ENCODE measurements around the gene TPD52L2.
A peak's percentile ranks its signal among the peaks of the same experiment; 100 is the strongest.
"Not testable (repeated sequence)": the region's sequence is repeated elsewhere in the genome, so short reads cannot be mapped to it uniquely, and the experiment has no call there.

TPD52L2 gene

DNA sequence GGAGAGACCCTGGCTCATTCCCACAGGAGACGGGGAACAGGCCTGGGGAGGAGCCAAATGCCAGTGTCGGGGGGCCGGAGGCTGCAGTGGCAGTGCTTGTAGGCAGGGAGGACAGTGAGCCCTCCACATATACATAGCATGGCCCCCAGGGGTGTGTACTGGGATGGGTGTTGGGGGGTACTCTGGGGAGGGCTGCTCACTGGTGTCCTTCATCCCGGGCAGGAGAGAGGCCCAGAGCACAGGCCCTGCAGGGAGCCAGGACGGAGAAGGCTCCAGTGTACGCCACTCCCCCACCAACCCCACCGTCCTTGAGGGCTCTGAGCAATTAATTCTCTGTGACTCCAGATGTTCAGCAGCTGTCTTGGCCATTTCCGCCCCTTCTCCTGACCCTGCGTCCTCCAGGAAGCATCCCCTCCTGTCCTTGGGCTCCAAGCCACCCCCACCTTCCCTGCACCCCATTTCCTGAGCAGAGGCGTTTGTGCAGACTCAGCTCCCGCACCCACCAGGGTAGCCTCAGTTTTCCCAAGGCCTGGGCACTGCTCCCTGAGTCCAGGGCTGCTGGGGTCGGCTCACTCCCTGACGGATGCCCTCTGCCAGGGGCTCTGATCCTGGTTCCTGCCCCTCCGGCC lies 7.2 kb upstream of the TPD52L2 start:
- no peak for DNase-seq

DNA sequence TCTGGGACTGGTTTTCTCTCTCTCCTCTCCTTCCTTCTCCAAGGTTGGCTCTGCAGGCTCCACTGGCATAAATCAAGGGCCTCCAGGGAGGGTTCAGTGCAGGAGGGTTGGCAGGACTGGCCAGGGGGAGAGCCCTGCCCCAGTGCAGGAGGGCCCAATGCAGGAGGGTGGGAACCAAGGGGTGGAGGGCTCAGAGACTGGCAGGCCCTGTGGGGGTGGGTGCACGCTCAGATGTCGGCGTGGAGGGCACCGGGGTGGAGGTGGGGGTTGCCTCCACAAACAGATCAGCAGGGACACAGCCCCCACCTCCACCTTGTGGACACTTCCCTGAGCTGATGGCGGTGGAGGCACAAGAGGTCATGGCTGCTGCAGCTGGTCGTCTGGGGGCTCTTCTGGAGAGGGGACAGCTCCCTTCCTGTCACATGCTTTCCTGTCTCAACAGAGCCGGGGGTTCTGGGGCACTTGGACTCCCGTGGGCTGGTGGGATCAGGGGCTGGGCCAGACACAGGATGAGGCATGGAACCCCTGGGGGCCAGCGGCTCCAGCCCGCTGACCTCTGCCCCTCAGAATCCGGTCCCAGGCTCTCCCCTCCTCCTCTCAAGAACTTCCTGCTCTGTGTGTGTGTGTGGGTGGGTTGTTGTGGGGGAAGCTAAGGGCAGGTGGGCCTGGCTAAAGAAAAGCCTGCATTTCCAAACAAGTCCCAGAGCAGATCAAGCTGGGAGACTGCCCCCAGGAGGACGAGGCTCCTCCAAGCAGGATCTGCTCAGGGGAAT lies 6.5 kb upstream of the TPD52L2 start:
- DNase-seq = no peak

DNA sequence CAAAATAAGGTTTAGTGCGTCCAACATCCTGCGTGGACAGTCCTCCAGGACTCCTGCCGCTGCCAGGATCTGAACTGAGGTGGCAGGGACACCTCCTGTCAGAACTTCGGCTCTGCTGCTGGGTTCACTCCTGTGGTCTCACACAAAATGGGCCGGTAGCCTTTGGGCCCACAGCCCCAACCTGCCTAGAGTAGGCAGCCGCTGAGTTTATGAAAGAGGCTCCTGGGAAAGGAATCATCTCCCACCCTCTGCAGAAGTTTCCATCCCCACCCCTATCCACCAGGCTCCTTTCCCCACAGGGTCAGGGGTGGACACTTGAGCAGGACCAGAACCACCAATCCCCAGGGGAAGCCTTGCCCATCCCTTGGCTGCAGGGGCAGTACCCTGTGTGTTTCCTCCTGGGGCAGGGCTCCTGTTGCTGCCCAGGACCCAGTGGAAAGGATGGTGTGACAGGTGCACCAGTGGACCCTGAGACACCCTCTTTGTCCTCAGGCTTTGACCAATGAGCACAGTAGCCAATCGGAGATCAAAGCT lies 5.8 kb upstream of the TPD52L2 start:
- no peak for DNase-seq

DNA sequence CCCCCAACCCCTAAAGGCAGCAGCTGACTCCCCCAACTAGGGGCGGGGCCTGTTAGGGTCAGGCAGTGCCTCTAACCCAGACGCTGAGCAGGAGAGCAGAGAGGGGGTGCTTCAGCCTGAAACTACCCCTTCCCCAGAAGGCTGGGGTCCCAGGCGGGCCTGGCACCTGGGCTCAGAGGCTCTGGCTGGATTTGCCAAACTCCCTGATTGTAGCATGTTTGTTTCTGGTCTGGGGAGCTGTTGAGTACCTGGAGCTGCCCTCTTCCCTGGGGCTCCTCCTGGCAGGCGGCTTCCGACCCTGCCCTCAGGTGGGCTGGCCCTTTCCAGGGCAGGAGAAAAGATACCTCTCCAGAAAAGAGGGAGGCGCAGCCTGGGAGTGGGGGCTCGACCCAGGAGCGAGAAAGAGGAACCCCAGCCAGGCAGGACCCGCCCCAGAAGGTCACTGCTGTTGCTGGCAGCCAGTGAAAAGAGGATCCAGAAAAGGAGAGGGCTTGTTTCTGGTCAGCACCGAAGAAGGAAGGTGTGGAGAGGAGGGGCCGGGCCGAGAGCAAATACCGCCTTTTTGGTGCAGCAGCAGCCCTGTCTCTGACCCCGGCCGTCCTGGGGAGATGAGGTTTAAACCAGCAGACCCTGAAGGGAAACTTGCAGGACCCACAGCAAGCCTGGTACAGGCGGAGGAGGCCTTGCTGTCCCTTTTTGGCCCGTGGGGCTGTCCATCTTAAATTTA lies 4.6 kb upstream of the TPD52L2 start:
- no peak for DNase-seq

DNA sequence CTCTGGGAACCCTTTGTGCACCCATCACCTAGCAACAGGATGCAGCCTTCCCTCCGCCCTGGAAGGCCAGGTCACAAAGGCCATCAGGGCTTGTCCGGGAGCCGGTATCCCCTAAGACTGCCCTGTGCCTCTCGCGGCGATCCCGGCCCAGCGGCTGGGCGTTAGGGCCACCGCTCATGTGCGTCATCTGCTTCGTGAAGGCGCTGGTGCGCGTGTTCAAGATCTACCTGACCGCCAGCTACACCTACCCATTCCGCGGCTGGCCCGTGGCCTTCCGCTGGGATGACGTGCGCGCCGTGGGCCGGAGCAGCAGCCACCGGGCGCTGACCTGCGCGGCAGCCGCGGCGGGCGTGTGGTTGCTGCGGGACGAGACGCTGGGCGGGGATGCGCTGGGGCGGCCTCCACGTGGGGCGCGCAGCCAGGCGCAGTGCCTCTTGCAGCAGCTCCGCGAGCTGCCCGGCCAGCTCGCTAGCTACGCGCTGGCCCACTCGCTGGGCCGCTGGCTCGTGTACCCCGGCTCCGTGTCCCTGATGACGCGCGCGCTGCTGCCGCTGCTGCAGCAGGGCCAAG lies 3.6 kb upstream of the TPD52L2 start, which contains the start of gene ABHD16B:
Gene ABHD16B (plus strand): TSS at position 134 of the 570 bp plus-strand sequence. CDS start 43 bp downstream, at position 177.
- no peak for DNase-seq

DNA sequence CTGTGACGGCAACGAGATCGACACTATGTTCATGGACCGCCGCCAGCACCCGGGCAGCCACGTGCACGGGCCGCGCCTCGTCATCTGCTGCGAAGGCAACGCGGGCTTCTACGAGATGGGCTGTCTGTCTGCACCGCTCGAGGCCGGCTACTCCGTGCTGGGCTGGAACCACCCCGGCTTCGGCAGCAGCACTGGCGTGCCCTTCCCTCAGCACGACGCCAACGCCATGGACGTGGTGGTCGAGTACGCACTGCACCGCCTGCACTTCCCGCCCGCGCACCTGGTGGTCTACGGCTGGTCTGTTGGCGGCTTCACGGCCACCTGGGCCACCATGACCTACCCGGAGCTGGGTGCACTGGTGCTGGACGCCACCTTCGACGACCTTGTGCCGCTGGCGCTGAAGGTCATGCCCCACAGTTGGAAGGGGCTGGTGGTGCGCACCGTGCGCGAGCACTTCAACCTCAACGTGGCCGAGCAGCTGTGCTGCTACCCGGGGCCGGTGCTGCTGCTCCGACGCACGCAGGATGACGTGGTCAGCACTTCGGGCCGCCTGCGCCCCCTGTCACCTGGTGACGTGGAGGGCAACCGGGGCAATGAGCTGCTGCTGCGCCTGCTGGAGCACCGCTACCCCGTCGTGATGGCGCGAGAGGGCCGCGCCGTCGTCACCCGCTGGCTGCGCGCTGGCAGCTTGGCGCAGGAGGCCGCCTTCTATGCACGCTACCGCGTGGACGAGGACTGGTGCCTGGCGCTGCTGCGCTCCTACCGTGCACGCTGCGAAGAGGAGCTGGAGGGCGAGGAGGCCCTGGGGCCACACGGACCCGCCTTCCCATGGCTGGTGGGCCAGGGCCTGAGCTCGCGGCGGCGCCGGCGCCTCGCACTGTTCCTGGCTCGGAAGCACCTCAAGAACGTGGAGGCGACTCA lies 2.8 kb upstream of the TPD52L2 start:
- DNase-seq = no peak

DNA sequence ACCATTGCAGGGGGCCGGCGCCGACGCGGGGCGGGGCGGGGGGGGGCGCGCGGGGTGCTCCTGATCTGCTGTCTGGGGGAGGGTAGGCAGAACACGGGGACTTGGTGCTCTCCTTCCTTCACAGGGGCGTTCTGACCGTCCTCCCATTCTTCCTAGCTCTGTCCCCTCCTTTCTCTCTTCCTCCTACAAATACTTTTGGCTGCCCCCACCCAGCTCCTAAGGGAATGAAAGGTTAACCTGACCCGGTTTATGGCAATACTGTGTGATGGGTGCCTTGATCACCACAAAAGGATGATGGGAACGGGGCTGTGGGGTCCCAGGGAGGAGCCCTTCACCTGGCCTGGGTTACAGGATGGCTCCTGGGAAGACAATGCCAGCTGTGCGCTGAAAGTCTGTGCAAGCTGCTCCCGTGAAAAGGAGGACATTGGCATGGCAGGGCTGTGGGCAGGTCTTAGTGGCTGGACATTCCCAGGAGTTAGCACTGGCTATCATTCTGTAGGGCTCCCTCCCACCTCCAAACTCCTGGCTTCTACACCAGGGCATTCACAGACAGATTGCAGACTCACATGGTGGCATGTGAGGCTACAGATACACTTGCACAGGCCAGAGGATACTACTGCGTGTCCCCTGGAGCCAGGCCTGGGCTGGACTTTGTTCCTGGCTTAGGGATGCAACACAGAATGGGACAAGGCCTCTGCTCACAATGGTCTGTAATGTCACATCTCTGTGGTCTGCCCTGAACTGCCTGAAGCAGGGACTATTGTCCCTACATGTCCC lies 1.9 kb upstream of the TPD52L2 start:
- no peak for DNase-seq

DNA sequence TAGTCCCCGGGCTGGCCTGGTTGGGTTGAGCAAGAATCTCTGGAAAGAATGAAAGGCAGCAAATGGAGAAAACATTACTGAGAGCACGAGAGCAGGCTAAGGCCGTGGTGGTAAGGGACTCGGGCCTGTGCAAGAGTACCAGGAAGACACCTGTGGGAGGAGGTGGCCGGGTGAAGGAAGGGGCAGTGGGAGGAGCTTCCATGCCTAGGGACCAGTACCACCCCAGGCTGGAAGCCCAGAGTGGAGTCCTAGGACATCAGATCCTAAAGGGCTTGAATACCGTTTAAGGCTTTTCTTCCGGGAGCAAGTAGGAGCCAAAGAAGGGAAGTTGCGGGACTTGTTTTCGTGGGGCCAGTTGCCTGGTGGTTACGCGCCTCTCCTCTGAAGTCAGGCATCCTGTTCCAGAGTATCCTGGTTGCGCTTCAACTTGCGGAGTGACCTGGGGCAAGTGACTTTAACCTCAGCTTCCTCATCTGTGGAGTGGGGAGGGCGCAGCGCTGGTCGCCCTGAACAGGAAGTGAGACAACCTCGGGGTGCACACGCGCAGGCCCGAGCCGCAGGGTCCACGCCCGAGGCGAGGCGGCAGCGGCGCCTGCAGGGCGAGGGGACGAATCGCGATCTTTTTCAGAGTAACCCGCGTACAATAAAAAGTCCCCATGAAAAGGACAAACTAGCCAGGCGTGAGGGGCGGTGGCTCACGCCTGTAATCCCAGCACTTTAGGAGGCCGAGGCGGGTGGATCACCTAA lies 1.1 kb upstream of the TPD52L2 start:
- DNase-seq = peak; percentile 84

DNA sequence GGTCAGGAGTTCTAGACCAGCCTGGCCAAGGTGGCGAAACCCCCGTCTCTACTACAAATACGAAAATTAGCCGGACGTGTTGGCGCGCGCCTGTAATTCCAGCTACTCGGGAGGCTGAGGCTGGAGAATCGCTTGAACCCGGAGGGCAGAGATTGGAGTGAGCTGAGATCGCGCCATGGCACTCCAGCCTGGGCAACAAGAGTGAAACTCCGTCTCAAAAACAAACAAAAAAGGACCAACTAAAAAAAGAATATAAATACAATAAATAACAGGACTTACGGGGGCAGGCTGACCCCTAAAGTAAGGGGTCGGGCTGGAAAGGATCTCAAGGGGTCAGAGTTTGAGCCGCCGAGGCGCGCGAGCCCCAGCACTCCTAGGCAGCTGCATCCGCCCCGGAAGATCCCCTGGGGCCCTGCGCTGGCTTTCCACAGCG lies 509 bp upstream of the TPD52L2 start:
- DNase-seq = no peak

DNA sequence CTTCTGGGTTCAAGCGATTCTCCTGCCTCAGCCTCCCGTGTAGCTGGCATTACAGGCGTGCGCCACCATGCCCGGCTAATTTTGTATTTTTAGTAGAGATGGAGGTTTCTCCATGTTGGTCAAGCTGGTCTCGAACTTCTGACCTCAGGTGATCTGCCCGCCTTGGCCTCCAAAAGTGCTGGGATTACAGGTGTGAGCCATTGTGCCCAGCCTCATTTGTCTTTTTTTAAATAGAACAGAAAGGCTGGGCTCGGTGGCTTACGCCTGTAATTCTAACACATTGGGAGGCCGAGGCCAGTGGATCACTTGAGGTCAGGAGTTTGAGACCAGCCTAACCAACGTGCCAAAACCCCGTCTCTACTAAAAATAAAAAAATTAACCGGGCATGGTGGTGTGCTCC lies 2.0 kb downstream of the TPD52L2 start:
- not testable (repeated sequence) for DNase-seq

DNA sequence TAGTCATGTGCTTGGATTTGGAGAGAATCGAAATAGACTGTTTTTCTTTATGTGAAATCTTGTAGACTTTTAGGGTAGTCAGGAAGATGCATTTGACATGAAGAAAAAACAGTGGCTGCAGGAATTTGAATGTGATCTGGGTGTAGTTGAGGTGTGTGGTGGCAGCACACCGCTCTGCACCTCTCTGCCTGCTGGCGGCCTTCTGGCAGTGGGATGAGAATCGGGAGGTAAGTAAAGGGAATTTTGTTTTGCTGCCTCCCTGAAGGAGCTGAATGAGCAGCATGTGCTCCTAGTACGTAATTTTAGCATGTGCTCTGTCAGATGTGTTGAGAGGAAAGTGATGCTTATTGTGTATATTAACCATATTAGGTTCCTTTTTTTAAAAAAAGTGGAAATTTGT lies 3.2 kb downstream of the TPD52L2 start:
- DNase-seq = no peak

DNA sequence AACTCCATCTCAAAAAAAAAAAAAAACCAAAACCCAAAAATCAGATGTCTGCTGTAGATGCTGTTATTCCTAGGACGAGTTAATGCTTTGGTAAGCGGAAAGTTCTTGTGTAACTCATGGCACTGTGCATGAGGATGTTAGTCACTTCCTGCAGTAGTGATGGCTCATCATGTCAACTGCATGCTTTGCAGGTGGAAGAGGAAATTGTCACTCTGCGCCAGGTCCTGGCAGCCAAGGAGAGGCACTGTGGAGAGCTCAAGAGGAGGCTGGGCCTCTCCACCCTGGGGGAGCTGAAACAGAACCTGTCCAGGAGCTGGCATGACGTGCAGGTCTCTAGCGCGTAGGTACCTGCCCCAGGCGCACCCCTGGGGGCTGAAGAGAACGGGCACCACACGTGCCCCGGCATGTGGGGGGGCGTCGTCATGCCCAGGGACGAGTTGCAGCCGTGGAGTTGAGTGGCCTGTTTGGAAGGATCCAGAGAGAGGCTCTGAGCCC lies 8.5 kb downstream of the TPD52L2 start:
- peak; percentile 40 for DNase-seq

DNA sequence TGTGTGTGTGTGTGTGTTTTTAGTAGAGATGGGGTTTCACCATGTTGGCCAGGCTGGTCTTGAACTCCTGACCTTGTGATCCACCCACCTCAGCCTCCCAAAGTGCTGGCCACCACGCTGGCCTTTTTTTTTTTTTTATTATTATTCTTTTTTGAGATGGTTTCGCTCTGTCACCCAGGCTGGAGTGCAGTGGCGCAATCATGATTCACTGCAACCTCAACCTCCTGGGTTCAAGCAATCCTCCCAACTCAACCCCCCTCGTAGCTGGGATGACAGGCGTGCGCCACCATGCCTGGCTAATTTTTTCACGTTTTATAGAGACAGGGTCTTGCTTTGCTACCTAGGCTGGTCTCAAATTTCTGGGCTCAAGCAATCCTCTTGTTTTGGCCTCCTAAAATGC lies 9.2 kb downstream of the TPD52L2 start:
- not testable (repeated sequence) for DNase-seq

DNA sequence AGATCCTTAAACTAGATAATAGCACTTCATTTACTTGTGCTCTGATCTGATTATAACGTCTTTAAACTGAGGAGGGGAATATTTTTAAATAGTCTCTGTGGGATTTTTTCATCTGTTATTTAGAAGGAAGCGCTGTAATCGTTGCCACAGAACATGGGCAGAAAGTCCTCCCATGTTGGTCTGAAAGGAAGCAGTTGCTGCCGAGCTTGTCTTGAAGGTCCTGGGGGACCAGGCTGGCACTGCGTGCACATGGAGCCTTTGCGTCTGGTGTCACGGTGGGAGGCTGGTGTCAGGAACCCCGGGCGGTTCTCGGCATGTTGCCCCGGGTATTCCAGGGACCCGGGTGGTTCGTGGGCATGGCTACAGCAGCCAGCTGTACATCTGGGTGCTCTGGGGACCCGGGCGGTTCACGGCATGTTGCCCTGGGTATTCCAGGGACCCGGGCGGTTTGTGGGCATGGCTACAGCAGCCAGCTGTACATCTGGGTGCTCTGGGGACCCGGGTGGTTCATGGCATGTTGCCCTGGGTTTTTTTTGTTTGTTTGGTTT lies 11.5 kb downstream of the TPD52L2 start:
- no peak for DNase-seq

DNA sequence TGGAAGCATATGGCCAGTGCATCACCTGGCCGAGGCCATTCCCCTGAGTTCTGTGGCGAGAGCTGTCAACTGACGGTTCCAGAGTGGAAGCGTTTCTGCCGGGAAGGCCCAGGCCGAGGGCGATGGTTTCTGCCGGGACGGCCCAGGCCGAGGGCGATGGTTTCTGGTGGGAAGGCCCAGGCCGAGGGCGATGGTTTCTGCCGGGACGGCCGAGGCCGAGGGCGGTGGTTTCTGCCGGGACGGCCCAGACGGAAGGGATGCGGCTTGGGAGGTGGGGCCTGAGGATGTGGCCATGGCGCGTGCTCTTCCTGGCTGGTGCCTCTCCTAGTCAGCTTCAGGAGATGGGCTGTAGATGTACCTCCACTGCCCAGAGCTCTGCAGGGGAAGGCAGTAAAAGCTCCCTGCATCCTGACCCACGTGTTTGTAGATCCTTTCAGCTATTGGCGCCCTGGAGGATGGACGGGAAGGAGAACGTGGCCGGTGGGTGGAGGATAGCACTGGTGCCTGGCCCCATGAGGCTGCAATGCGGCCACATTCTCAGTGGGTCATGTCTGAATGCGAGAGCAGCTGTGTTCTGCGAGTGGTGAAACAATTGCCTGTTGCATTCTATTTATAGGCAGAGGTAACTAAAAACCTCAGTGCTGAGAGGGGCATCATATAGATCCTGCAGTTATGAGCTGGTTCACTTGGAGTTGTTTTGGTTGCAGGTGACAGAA lies 12.8 kb downstream of the TPD52L2 start:
- DNase-seq = no peak

DNA sequence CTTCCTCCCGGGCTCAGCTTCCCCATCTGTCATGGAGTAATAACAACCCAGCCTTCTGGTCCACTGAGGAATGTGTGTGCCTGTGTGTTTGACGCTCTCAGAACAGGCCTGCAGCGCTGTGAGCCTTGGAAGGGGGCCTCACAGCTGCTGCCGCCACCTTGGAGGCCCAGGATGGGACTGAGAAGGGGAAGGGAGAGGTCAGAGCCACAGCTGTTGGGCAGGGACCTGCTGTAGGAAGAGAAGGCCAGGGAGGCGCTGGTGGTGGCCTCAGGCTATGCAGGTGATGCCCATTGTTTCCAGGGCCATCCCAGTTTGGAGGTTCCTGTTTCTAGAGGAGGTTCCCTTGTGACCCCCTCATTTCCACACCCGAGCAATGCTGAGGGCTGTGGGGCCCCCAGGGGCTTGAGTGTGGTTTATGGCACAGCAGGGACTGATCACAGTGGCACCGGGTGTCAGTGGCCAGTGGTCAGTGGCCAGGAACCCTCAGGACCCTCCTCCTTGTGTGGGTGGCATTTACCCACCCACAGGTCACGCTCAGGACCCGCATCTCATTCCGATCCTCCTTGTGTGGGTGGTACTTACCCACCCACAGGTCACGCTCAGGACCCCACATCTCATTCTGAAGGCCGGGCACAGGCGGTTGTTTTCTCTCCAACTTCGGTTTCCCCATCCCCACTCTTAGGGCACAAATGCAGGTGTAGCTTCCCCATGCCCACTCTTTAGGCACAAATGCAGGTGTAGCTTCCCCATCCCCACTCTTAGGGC lies 14.0 kb downstream of the TPD52L2 start:
- DNase-seq = no peak

DNA sequence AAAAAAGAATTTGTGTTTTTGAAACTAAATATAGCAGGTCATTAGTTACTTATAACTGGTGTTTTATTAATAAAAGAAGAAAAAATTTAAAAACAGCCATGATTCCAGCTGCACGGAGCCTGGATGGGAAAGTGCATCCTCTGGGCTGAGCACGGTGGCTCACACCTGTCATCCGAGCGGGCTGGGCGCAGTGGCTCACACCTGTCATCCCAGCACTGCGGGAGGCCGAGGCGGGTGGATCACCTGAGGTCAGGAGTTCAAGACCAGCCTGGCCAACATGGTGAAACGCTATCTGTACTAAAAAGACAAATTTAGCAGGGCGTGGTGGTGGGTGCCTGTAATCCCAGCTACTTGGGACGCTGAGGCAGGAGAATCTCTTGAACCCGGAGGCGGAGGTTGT lies 15.8 kb downstream of the TPD52L2 start:
- DNase-seq = not testable (repeated sequence)

DNA sequence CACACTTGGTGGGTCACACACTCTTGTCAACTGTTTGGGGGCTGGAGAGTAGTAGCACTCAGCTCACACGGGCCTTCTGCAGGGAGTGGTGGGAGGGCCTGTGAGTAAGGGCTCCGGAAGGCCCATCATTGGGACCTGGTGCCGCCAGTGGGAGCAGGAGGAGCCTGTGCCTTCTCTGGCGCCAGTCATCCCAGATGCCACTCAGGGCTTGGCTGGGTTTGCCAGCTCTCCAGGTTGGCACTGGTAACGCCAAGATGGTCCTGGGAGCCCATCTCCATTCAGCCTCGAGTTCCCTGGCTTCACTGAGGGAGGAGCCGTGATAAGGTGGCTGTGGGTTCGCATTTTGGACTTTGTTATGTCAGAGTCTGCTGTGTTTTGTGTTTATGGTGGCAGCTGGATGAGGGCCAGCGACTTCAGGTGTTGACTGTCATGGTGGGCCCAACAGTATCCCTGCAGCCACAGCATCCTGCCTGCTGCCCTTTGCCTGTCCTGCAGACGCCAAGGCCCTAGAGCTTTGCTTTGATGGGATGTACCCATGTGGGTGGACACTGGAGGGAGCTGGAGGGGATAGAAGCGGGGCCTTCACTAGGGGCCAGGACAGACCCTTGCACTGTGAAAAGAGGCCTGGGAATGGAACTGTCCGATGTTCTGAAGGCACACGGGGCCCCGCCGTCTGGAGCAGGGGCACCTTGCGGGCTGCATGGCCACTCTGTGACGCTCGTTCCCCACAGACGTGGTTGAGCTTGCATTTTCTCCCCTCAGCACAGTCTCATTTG lies 16.6 kb downstream of the TPD52L2 start:
- DNase-seq = no peak
